PFSK-1 (cell line): ENCODE measurements around the gene ACAA2.

ENCODE experiments used
- FOXP2 ChIP-seq: optimal IDR thresholded peaks from 2 replicates; pipeline ENCODE3; 2011; ENCODE audit warnings: borderline replicate concordance, control low read depth, inconsistent platforms; ENCODE audit not compliant: insufficient read depth; ENCODE audit errors: extremely low read length, extremely low read depth
- POLR2AphosphoS5 ChIP-seq: IDR thresholded peaks from 2 replicates; pipeline ENCODE4 v1.6.1; 2012; ENCODE audit warnings: low read depth, mild to moderate bottlenecking, control low read depth, low read length, moderate library complexity
- REST ChIP-seq, 2 experiments: IDR thresholded peaks; 2 replicates each; pipeline versions ENCODE4 v1.6.1 to v1.8.0; 2011 to 2012; ENCODE audit warnings: low read depth in 2 of 2, low read length in 2 of 2, control low read depth in 1 of 2, inconsistent platforms in 1 of 2, mild to moderate bottlenecking in 1 of 2, moderate library complexity in 1 of 2; ENCODE audit not compliant: insufficient read depth in 1 of 2
- SIN3A ChIP-seq: IDR thresholded peaks from 2 replicates; pipeline ENCODE4 v1.6.1; 2012; ENCODE audit warnings: mild to moderate bottlenecking, low read length, moderate library complexity, borderline replicate concordance; ENCODE audit not compliant: insufficient read depth
- TAF1 ChIP-seq: IDR thresholded peaks from 2 replicates; pipeline ENCODE4 v1.6.1; 2012; ENCODE audit warnings: low read length, control low read depth, borderline replicate concordance; ENCODE audit not compliant: insufficient read depth

ACAA2 gene

GRCh38 chr18:49849331-49850217, 36.2 kb upstream of the ACAA2 start:
- TF ChIP-seq POLR2AphosphoS5 (no peak), FOXP2 (peak; percentile 42), TAF1 (no peak)

- TF ChIP-seq POLR2AphosphoS5 (no peak), FOXP2 (no peak), TAF1 (no peak), SIN3A (no peak), REST (IDR thresholded peaks at IDR 0.05; ENCODE audit: insufficient read depth in 1 of 2, low read depth in 2 of 2, low read length in 2 of 2) (no peak)
These were observed 34.8 kb upstream of the ACAA2 start for GRCh38 chr18:49848115-49848514.

- no peak for TF ChIP-seq SIN3A
- no peak for TF ChIP-seq FOXP2
- TF ChIP-seq TAF1, result no peak
These were observed 34.2 kb upstream of the ACAA2 start for GRCh38 chr18:49847524-49847923.

- TF ChIP-seq FOXP2 (peak; percentile 79), REST (IDR thresholded peaks at IDR 0.05; ENCODE audit: insufficient read depth in 1 of 2, low read depth in 2 of 2, low read length in 2 of 2) (0 out of 4 replicates have a peak, but pooled peaks of 1 of the 2 experiments have one; percentile 52), POLR2AphosphoS5 (no peak)
These were observed 33.6 kb upstream of the ACAA2 start for GRCh38 chr18:49846718-49847470.

- TF ChIP-seq REST (IDR thresholded peaks at IDR 0.05; ENCODE audit: insufficient read depth in 1 of 2, low read depth in 2 of 2, low read length in 2 of 2), result no peak
- TF ChIP-seq POLR2AphosphoS5, result no peak
- TF ChIP-seq SIN3A, result no peak
- no peak for TF ChIP-seq FOXP2
- TF ChIP-seq TAF1, result no peak
These were observed 33.0 kb upstream of the ACAA2 start for GRCh38 chr18:49846361-49846662.
